ENCODE results near the gene MARK4.
"Not testable (repeated sequence)": the region's sequence is repeated elsewhere in the genome, so short reads cannot be mapped to it uniquely, and the experiment has no call there.

Gene MARK4

GRCh38 chr19:45250832-45251451, at the start of gene MARK4:
MARK4 (plus strand) TSS chr19:45251271; CDS start chr19:45251589, 318 bp downstream.
- peak; percentile 46 for DNase-seq (ENCODE audit: low read depth)

DNA sequence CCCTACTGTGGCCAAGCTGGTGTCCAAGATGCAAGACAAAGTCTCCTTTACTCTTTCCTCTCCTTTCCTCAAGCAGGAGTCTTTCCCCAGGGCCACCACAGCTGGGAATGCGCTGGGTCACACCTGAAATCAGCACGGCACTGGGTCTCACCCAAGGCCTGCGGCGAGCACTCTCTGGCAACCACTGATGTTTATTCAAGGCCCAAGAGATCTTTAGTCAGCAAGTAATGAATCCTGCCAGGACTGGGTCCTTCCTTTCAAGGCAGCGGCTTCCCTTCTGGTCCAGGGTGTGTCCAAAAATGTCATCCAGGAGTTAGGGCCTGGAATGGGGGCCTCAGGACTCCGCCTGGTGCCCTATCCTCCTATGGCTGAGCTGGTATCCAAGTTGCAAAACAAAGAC, 48.4 kb upstream of the MARK4 start:
- DNase-seq (ENCODE audit: low read depth) = no peak

GRCh38 chr19:45205810-45206209, 45.3 kb upstream of the MARK4 start:
- no peak for DNase-seq (ENCODE audit: low read depth)

- DNase-seq (ENCODE audit: low read depth) = no peak
Observed at GRCh38 chr19:45206328-45206727, 44.7 kb upstream of the MARK4 start.

GRCh38 chr19:45211751-45212381, 39.2 kb upstream of the MARK4 start:
- DNase-seq (ENCODE audit: low read depth) = no peak

- DNase-seq (ENCODE audit: low read depth) = no peak
Observed at GRCh38 chr19:45213031-45213430, 38.0 kb upstream of the MARK4 start.

- no peak for DNase-seq (ENCODE audit: low read depth)
Observed at GRCh38 chr19:45215391-45216191, 35.5 kb upstream of the MARK4 start.

GRCh38 chr19:45216667-45217066, 34.4 kb upstream of the MARK4 start:
- DNase-seq (ENCODE audit: low read depth) = no peak

DNA sequence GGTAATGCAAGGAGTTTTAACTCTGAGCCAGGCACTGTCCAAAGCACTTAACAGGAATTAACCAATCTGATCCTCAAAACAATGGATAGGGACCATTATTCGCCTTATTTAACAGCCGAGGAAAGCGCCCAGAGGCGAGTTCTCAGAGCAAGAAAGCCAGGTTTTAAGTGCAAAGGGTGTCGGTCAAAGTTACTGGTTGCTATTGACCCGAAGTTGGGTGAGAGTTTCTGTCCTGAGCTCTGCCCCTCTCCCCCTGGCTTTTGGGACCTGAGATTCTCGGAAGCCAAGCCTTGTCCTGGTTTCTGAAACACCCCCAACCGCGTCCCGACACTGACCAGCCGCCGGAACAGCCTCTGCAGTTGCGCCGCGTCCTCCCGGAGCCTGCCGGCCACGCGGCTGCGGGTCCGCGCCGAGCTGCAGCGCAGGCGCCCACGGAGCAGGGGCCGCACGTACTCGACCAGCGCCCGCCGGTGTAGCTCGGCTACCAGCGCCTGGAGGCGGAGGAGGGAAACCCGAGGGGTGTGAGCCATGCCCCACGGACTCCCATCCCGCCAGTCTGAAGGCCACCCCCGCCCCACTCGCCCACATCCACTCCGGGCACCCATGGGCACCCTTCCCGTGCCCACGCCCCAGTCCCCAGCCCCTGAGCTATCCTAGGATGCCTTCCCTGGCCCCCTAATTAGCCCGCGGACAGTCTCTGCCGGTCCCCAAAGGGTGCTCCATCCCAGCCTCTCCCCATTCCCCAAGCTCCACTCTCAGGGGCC, 33.7 kb upstream of the MARK4 start:
- DNase-seq (ENCODE audit: low read depth) = no peak

DNA sequence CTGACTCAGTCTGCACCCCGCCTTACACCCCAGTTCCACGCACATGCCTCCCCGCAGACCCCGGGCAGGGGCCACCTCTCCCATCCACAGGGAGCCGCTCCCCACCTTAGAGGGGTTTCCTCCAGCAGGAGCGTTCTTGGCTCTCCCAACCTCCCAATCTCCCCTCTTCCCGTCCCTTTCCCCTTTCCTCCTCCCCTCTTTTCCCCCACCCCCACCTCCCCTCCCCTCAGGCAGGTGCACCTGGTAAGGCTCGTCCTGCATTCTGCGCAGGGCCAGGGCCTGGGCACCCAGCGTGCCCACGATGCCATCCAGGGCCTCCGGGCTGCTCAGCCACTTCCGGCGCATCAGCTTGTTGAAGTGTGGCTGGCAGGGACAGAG, 33.1 kb upstream of the MARK4 start:
- DNase-seq (ENCODE audit: low read depth) = no peak

DNA sequence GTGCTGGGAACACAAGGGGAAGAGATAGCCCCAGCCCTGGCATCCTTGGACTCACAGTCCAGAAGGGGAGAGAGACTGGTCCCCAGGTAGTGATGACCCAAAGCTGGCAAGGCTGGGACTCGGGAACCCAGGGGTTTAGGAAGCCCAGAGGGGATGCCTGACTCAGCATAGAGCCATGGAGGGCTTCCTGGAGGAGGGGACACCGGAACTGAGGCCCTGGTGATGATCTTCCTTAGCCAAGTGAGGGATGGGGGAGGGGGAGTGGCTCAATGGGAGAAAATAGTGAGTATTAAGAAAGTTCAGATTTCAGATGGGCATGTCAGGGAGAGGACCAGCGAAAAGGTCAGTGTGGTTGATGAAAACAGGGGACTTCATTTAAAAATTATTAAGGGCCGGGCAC, 32.6 kb upstream of the MARK4 start:
- no peak for DNase-seq (ENCODE audit: low read depth)

DNA sequence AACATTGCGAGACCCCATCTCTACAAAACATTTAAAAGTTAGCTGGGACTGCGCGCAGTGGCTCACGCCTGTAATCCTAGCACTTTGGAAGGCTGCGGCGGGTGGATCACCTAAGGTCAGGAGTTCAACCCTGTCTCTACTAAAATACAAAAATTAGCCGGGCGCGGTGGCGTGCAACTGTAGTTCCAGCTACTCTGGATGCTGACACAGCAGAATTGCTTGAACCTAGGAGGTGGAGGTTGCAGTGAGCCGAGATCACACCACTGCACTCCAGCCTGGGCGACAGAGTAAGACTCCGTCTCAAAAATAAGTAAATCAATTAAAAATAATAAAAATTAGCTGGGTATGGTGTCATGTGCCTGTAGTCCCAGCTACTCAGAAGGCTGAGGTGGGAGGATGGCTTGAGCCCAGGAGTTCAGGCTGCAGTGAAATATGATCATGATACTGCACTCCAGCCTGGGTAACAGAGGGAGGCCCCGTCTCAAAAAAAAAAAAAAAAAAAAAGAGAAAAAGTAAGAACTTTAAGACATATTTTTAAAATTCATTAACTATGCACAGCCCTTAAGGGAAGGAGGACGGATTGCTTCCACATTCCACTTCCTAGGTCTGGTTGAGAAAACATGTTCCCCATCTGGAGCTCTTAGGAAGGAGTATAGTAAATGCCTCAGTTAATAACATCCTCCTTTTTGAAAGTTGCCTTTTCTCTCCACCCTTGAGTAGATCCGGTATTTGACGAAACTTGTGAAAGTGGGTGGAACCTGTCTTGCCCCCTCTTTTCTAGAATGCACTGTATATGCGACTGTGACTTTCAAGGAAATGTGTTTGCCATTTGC, 31.9 kb upstream of the MARK4 start:
- no peak for DNase-seq (ENCODE audit: low read depth)

- no peak for DNase-seq (ENCODE audit: low read depth)
Observed at GRCh38 chr19:45222724-45223123, 28.3 kb upstream of the MARK4 start.

GRCh38 chr19:45223879-45224278, 27.2 kb upstream of the MARK4 start:
- no peak for DNase-seq (ENCODE audit: low read depth)

DNA sequence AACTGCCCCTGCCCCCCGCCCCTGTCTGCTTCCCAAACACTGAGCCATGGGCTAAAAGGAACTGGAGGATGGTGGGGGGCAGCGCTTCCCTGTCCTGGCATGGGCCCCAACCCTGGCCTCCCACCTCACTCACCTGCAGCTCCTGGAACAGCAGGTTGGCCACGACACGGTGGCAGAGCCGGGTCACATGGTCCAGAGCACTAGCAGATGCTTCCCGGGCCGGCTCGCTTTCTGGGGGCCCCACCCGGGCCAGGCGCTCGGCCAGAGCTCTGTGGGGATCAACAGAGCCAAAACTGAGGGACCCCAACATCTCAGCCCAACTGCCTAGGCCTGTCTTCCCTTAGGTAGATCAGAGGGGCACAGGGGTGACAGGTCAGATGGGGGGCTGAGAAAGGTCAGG, 26.4 kb upstream of the MARK4 start:
- DNase-seq (ENCODE audit: low read depth) = no peak

- not testable (repeated sequence) for DNase-seq (ENCODE audit: low read depth)
Observed at GRCh38 chr19:45229056-45229455, 22.0 kb upstream of the MARK4 start.

GRCh38 chr19:45231891-45232290, 19.2 kb upstream of the MARK4 start:
- DNase-seq (ENCODE audit: low read depth) = no peak

GRCh38 chr19:45234089-45234869, 16.8 kb upstream of the MARK4 start:
- no peak for DNase-seq (ENCODE audit: low read depth)

DNA sequence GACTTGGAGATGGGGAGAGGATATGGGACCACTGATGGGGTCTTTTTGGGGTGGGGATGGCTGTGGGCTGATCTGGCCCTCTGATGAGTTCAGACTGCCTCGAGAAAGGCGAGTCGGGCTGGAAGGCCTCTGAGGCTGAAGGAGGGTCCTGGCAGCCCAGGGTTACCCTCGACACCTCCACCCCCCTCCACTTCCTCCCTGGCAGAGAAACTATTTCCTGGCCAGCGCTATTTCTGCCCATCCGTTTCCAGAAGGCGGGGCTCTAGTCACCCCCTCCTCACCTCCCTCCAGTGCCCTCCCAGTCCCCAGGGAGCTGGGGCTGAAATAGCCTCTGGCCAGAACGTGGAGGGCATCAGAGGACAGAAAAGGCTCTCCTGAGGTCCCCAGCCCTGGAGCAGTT, 15.6 kb upstream of the MARK4 start:
- no peak for DNase-seq (ENCODE audit: low read depth)

DNA sequence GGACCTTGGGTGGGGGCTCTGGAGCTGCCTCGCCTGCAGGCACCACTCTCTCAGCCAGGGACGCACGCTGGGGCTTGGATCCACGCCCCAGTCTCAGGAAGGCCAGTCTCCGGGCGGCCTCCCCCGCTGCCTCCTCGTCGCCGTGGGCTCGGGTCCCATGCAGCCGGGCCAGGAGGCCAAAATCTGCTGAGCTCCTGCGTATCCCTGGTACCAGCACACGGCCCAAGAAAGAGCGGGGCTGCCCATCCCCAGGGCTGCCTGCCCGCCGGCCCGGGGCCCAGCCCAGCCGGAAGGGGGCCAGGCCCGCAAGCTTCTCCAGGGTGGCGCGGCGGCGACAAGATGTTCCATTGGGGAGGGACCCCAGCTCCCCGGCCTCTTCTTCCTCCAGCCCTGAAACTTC, 12.5 kb upstream of the MARK4 start:
- no peak for DNase-seq (ENCODE audit: low read depth)

All from stimulated activated CD8-positive, alpha-beta memory T cell treated with anti-CD3 and anti-CD28 coated beads, Interleukin-12 subunit alpha, Interleukin-12 subunit beta, amount 100 ng/mL, for 4 hours (primary cell).